Trophoblast cell (in vitro differentiated cells and primary cell): Measurements from ENCODE around the gene MGAT5.
A peak's percentile ranks its signal among the peaks of the same experiment; 100 is the strongest.

ENCODE experiments used
- DNase-seq, 2 donors: peaks; one replicate each; pipeline ENCODE4 v3.0.0-alpha.2; 2016
- H2AFZ ChIP-seq: 2 replicates; pipeline ENCODE4 v1.6.1; 2013; ENCODE audit warnings: low read length, moderate library complexity, mild to moderate bottlenecking; ENCODE audit not compliant: insufficient read depth, poor library complexity
- H2AK5ac ChIP-seq: 2 replicates; pipeline ENCODE4 v1.6.1; 2013; ENCODE audit warnings: mild to moderate bottlenecking, low read length
- H2BK120ac ChIP-seq: 2 replicates; pipeline ENCODE4 v1.6.1; 2013; ENCODE audit warnings: low read length, mild to moderate bottlenecking, moderate library complexity; ENCODE audit not compliant: insufficient read depth, poor library complexity
- H2BK12ac ChIP-seq: 2 replicates; pipeline ENCODE4 v1.6.1; 2013; ENCODE audit warnings: mild to moderate bottlenecking, low read length, moderate library complexity
- H2BK5ac ChIP-seq: 2 replicates; pipeline ENCODE4 v1.6.1; 2013; ENCODE audit warnings: low read length, low read depth, moderate library complexity, mild to moderate bottlenecking; ENCODE audit not compliant: poor library complexity
- H3K14ac ChIP-seq: 2 replicates; pipeline ENCODE4 v1.6.1; 2013; ENCODE audit warnings: mild to moderate bottlenecking, low read length
- H3K18ac ChIP-seq: 2 replicates; pipeline ENCODE4 v1.6.1; 2013; ENCODE audit warnings: mild to moderate bottlenecking, low read length
- H3K23ac ChIP-seq: 2 replicates; pipeline ENCODE4 v1.6.1; 2013; ENCODE audit warnings: low read length
- H3K27ac ChIP-seq: 2 replicates; pipeline ENCODE4 v1.5.1; 2013; ENCODE audit warnings: low read depth, mild to moderate bottlenecking, inconsistent platforms, low read length, moderate library complexity
- H3K27me3 ChIP-seq: 2 replicates; pipeline ENCODE4 v1.6.1; 2013; ENCODE audit warnings: inconsistent platforms, mild to moderate bottlenecking, low read length, moderate library complexity; ENCODE audit not compliant: insufficient read depth
- H3K36me3 ChIP-seq, 2 experiments: 1 replicate in 1 of 2; 2 replicates in 1 of 2; pipeline ENCODE4 v1.6.1; 2013; ENCODE audit warnings: low read length in 2 of 2, mild to moderate bottlenecking in 2 of 2, moderate library complexity in 1 of 2; ENCODE audit not compliant: insufficient read depth in 2 of 2, control insufficient read depth in 1 of 2
- H3K4ac ChIP-seq: 2 replicates; pipeline ENCODE4 v1.6.1; 2013; ENCODE audit warnings: low read depth, mild to moderate bottlenecking, low read length, moderate library complexity
- H3K4me1 ChIP-seq, 2 experiments: 1 replicate in 1 of 2; 2 replicates in 1 of 2; pipeline ENCODE4 v1.6.1; 2013; ENCODE audit warnings: low read length in 2 of 2, mild to moderate bottlenecking in 2 of 2, moderate library complexity in 1 of 2; ENCODE audit not compliant: insufficient read depth in 2 of 2, control insufficient read depth in 1 of 2
- H3K4me2 ChIP-seq: 2 replicates; pipeline ENCODE4 v1.6.1; 2013; ENCODE audit warnings: inconsistent platforms, mild to moderate bottlenecking, low read length, moderate library complexity
- H3K4me3 ChIP-seq: 2 replicates; pipeline ENCODE4 v1.5.1; 2013; ENCODE audit warnings: mild to moderate bottlenecking, low read depth, low read length, inconsistent platforms
- H3K79me1 ChIP-seq: one replicate; pipeline ENCODE4 v1.6.1; 2013; ENCODE audit warnings: low read length
- H3K79me2 ChIP-seq: 2 replicates; pipeline ENCODE4 v1.6.1; 2013; ENCODE audit warnings: low read length, mild to moderate bottlenecking; ENCODE audit not compliant: control insufficient read depth, insufficient read depth, poor library complexity
- H3K9ac ChIP-seq: 2 replicates; pipeline ENCODE4 v1.6.1; 2013; ENCODE audit warnings: mild to moderate bottlenecking, low read length
- H3K9me3 ChIP-seq: 2 replicates; pipeline ENCODE4 v1.6.1; 2013; ENCODE audit warnings: low read depth, mild to moderate bottlenecking, control low read depth, inconsistent platforms, low read length; ENCODE audit not compliant: insufficient read depth
- H4K12ac ChIP-seq: 2 replicates; pipeline ENCODE4 v1.6.1; 2013; ENCODE audit warnings: low read depth, mild to moderate bottlenecking, low read length, moderate library complexity
- H4K8ac ChIP-seq: 2 replicates; pipeline ENCODE4 v1.6.1; 2013; ENCODE audit warnings: low read depth, mild to moderate bottlenecking, low read length, moderate library complexity
- H4K91ac ChIP-seq: one replicate; pipeline ENCODE4 v1.6.1; 2013; ENCODE audit warnings: low read depth, mild to moderate bottlenecking, low read length, moderate library complexity
- WGBS: extraction: QIAGEN DNeasy Blood & Tissue Kit; methylation state at CpG from one replicate; pipeline ENCODE4 v1.1.7; 2013; ENCODE audit warnings: missing lambda C conversion rate; ENCODE audit not compliant: insufficient read length, insufficient coverage; ENCODE audit errors: extremely low coverage; 5-methylcytosine and 5-hydroxymethylcytosine counted together

MGAT5 gene

DNA sequence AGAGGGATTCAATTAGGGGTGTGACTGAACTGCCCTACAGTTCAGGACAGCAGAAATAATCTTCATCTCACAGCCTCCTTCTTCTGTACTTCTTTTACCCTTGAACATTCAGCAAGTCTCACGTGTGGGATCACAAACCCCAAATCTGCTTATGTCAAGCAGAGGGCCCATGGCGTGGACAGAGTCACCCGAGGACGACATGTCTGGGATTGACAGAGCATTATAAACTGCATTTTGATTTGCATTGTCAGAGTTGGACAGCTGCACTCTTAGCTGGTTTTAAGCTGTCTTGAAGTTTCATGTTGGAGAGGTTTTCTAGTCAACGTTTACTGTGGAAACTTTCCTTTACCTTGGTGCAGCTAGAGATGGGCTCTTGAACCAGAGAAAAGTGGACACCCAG, 26.4 kb downstream of the MGAT5 start:
- Histone ChIP-seq H3K14ac (no peak overlapping the region), H2AFZ (no peak overlapping the region), H3K9me3 (no peaks in the 10 kb centered on the region), H2BK120ac (no peak overlapping the region), H4K91ac (no peak overlapping the region), H3K4me1 (peaks cover 14% of the 10 kb centered on the region in 2 experiments), H2BK5ac (no peak overlapping the region), H3K18ac (no peak overlapping the region), H3K4ac (no peak overlapping the region), H3K79me2 (no peaks in the 10 kb centered on the region), H3K4me3 (no peak overlapping the region), H2AK5ac (no peak overlapping the region), H3K36me3 (no peaks in the 10 kb centered on the region), H3K4me2 (no peak overlapping the region), H3K9ac (no peak overlapping the region), H4K12ac (no peak overlapping the region), H3K27ac (no peak overlapping the region), H4K8ac (no peak overlapping the region), H3K23ac (no peak overlapping the region), H3K79me1 (no peaks in the 10 kb centered on the region), H3K27me3 (no peaks in the 10 kb centered on the region), H2BK12ac (no peak overlapping the region)
- no peak for DNase-seq
- no CpG with 5 or more reads among the region's 5 CpGs for WGBS

DNA sequence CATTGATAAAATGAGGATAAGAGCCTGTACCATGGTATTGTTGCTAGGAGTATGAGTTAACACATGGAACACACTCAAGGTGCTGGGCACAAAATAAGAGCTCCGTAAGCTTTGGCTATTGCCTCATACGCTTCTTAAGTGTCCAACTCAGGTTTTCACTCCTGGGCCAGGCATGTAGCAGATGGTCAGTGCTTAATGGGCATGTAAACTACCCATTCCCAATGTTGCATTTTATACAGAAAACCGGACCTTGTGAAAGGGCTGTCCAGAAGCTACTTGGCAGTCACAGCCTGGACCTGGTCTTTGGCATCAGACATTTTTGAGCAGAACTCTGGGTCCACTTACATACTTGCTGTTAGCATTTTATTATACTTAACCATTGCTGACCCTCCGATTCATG, 26.9 kb downstream of the MGAT5 start:
- H3K9me3 ChIP-seq: no peaks in the 10 kb centered on the region
- WGBS: no CpG with 5 or more reads among the region's 4 CpGs
- H3K9ac ChIP-seq: no peak overlapping the region

DNA sequence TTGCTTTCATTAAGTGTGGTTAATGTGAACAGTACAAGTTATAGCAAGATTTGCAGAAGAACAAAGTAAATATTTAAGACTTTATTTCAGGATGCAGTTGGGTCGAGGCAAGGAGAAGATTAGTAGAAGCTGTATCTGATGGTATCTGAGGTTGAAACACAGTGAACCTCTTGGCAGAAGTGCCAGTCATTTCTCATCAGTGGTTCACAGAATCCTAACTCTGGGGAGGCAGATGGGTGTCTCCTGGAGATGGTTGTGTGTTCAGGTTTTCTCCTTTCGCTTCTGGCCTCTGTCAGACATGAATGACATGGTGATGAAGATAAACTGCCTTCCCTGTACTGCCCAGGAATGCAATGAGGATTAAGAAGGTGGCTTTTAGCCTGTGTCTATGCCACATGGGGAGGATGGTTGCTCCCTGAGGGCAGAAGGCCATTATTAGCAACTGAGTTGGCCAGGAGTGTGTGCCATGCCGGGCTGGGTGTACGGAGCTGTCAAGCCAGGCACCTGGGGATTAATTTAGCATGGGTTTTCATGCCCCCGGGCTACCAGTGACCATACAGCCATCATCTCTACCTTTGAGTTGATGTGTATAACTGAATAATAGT, 28.0 kb downstream of the MGAT5 start:
- no peaks in the 10 kb centered on the region for H3K36me3 ChIP-seq
- no peak overlapping the region for H2AK5ac ChIP-seq
- no peak overlapping the region for H2BK12ac ChIP-seq
- H3K4me3 ChIP-seq: no peak overlapping the region
- H3K18ac ChIP-seq: no peak overlapping the region
- no peak overlapping the region for H2BK5ac ChIP-seq
- no peak overlapping the region for H3K9ac ChIP-seq
- no peak overlapping the region for H3K14ac ChIP-seq
- no peaks in the 10 kb centered on the region for H3K9me3 ChIP-seq
- H3K4me2 ChIP-seq: no peak overlapping the region
- H3K23ac ChIP-seq: no peak overlapping the region
- no peak overlapping the region for H3K27ac ChIP-seq
- H2AFZ ChIP-seq: no peak overlapping the region
- no peaks in the 10 kb centered on the region for H3K27me3 ChIP-seq
- H3K79me1 ChIP-seq: no peaks in the 10 kb centered on the region
- H2BK120ac ChIP-seq: no peak overlapping the region
- no peak for DNase-seq
- no peak overlapping the region for H4K91ac ChIP-seq
- no peak overlapping the region for H4K12ac ChIP-seq
- H3K79me2 ChIP-seq: no peaks in the 10 kb centered on the region
- H4K8ac ChIP-seq: no peak overlapping the region
- H3K4ac ChIP-seq: no peak overlapping the region
- peaks cover 14% of the 10 kb centered on the region in 2 experiments for H3K4me1 ChIP-seq
- no CpG with 5 or more reads among the region's 5 CpGs for WGBS

More for the DNA sequence above, 26.9 kb downstream of the MGAT5 start:
- H3K18ac ChIP-seq: no peak overlapping the region
- H3K4me2 ChIP-seq: no peak overlapping the region
- H4K12ac ChIP-seq: no peak overlapping the region
- DNase-seq: no peak
- no peak overlapping the region for H3K23ac ChIP-seq
- no peak overlapping the region for H4K8ac ChIP-seq
- H3K36me3 ChIP-seq: no peaks in the 10 kb centered on the region
- H2BK5ac ChIP-seq: no peak overlapping the region
- H3K27me3 ChIP-seq: no peaks in the 10 kb centered on the region
- H3K4ac ChIP-seq: no peak overlapping the region
- H4K91ac ChIP-seq: no peak overlapping the region
- H3K4me1 ChIP-seq: peaks cover 14% of the 10 kb centered on the region in 2 experiments
- no peak overlapping the region for H2AK5ac ChIP-seq
- H3K14ac ChIP-seq: no peak overlapping the region
- no peaks in the 10 kb centered on the region for H3K79me2 ChIP-seq
- no peaks in the 10 kb centered on the region for H3K79me1 ChIP-seq
- H2BK120ac ChIP-seq: no peak overlapping the region
- no peak overlapping the region for H2BK12ac ChIP-seq
- H2AFZ ChIP-seq: no peak overlapping the region
- H3K4me3 ChIP-seq: no peak overlapping the region
- no peak overlapping the region for H3K27ac ChIP-seq

DNA sequence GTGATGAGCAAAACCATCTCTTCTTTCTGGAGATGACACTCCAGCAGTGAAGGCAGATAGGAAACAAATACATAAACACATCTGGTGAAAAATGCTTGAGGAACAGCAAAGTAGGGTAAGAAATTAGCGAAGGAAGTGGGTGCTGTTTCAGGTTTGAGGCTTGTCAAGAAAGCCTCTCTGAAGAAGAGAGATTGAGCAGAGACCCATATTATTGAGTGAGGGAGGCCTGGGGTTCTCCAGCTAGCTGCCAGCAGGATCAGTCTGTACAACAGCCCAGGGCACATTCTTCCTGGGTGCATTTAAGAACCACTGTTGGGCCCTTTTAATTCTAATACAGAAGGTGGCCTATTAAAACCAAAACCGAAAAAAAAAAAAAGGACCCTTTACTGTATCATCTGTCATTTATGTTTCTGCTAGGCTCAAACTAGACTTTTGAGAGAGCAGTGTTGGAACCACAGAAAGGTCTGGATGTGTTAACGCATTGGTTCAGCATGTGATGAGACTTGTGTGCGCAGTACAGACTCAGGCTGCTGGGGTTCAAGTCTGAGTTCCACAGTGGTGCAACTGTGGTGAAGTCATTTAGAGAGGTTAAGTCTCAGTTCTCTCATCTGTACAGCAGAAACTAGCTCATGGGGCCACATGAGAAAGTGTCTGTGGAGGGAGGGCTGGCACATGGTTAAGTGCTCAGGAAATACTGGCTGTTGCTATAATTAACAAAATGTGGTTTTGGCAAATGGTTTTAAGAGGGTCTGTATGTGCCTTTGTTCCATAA, 28.9 kb downstream of the MGAT5 start:
- no CpG with 5 or more reads among the region's 4 CpGs for WGBS
- Histone ChIP-seq H3K23ac (no peak overlapping the region), H2BK12ac (no peak overlapping the region)

More for the DNA sequence above, 28.9 kb downstream of the MGAT5 start:
- Histone ChIP-seq H3K9me3 (no peaks in the 10 kb centered on the region), H4K12ac (no peak overlapping the region), H3K9ac (no peak overlapping the region), H3K4me2 (no peak overlapping the region), H2AK5ac (no peak overlapping the region), H2BK5ac (no peak overlapping the region), H3K36me3 (no peaks in the 10 kb centered on the region), H2AFZ (no peak overlapping the region), H3K27ac (no peak overlapping the region), H3K4me1 (peaks cover 14% of the 10 kb centered on the region in 2 experiments), H3K27me3 (no peaks in the 10 kb centered on the region), H3K79me2 (no peaks in the 10 kb centered on the region), H2BK120ac (no peak overlapping the region), H3K14ac (no peak overlapping the region), H3K18ac (no peak overlapping the region), H3K79me1 (no peaks in the 10 kb centered on the region), H3K4ac (no peak overlapping the region), H4K8ac (no peak overlapping the region), H4K91ac (no peak overlapping the region), H3K4me3 (no peak overlapping the region)
- DNase-seq: peak; percentile 25 to 55
